Peyer's patch (tissue), 4 donors: ENCODE data around the gene TH. TPM values are rescaled to one million over a fixed set of nuclear protein-coding genes. Genes with fewer than 3 reads are reported as not detected.

ENCODE experiments used
- DNase-seq, 3 donors: peaks; one replicate each; pipeline ENCODE4 v3.0.0-alpha.2; 2017 to 2019
- H3K27ac ChIP-seq, 4 donors: fragments of 200-600 bp; sonication (generic); one replicate each; pipeline ENCODE4 v1.5.1; 2016 to 2019
- H3K27me3 ChIP-seq, 2 donors: fragments of 200-600 bp; sonication (generic); one replicate each; pipeline ENCODE4 v1.5.1; 2019
- H3K36me3 ChIP-seq, 3 donors: fragments of 200-600 bp; sonication (generic); one replicate each; pipeline ENCODE4 v1.5.1; 2016 to 2019
- H3K4me1 ChIP-seq, 4 donors: fragments of 200-600 bp; sonication (generic); one replicate each; pipeline ENCODE4 v1.5.1; 2016 to 2019
- H3K4me3 ChIP-seq, 4 donors: fragments of 200-600 bp; sonication (generic); 1 replicate in 3 of 4; 2 replicates in 1 of 4; pipeline ENCODE4 v1.5.1; 2016 to 2019; ENCODE audit warnings: mild to moderate bottlenecking in 1 of 4
- H3K9me3 ChIP-seq, 4 donors: fragments of 200-600 bp; sonication (generic); one replicate each; pipeline ENCODE4 v1.5.1; 2016 to 2019; ENCODE audit warnings: mild to moderate bottlenecking in 1 of 4
- CTCF ChIP-seq, 6 experiments: fragments of 450-650 bp in 4 of 6; fragments of 200-600 bp in 2 of 6; sonication (generic) in 1 of 6; IDR thresholded peaks; one replicate each; pipeline ENCODE4 v1.5.1; 2017 to 2019; ENCODE audit warnings: antibody characterized with exemption in 6 of 6, mild to moderate bottlenecking in 3 of 6, moderate library complexity in 1 of 6
- POLR2A ChIP-seq, 2 donors: fragments of 450-650 bp; IDR thresholded peaks; one replicate each; pipeline ENCODE4 v1.5.1; 2017; ENCODE audit warnings: antibody characterized with exemption in 2 of 2, mild to moderate bottlenecking in 2 of 2, moderate library complexity in 2 of 2
- total RNA-seq, 4 donors: library from RNA; depleted of rRNA; stranded (reverse); fragments of >200 nt; gene quantifications; one replicate each; pipeline ENCODE4 v1.1.0, GENCODE V29; 2016

TH gene
- total RNA-seq, 4 donors from 2014 or later: 1.7 TPM; not detected in 3

DNA sequence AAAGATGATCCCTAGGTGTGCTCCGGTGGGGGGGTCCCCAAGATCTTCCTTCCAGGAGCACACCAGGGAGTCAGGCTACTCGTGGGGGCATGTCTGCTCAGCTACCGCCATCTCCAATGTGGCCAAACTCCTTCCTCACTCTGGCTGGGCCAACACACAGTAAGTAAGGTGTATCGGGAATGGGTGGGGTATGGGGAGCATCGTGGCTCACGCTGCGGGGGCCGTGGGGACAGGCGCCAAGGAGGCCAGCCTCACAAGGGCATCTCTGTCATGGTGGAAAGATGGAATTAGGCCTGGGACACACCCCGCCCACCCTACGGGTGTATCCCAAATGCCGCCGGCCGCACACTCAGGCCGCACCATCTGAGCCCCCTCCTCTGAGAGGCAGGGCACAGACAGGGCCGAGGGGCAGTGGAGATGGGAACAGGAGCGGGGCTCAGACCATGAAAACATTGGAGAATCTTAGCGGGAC lies 40.7 kb downstream of the TH start:
- no peak for DNase-seq

GRCh38 chr11:2129699-2130366 lies 41.8 kb downstream of the TH start:
- Histone ChIP-seq H3K9me3 (no peaks in the 10 kb centered on the region), H3K4me3 (no peak overlapping the region), H3K27me3 (no peaks in the 10 kb centered on the region), H3K36me3 (no peaks in the 10 kb centered on the region), H3K27ac (no peak overlapping the region), H3K4me1 (no peaks in the 10 kb centered on the region)
- no peak for DNase-seq
- TF ChIP-seq CTCF (IDR thresholded peaks at IDR 0.05): no peak
- TF ChIP-seq POLR2A (IDR thresholded peaks at IDR 0.05): no peak

More for the DNA sequence above, 40.7 kb downstream of the TH start:
- Histone ChIP-seq H3K36me3 (no peaks in the 10 kb centered on the region), H3K9me3 (no peaks in the 10 kb centered on the region), H3K27ac (no peak overlapping the region), H3K27me3 (no peaks in the 10 kb centered on the region), H3K4me1 (no peaks in the 10 kb centered on the region), H3K4me3 (no peak overlapping the region)
- TF ChIP-seq POLR2A (IDR thresholded peaks at IDR 0.05): no peak
- TF ChIP-seq CTCF (IDR thresholded peaks at IDR 0.05): no peak

DNA sequence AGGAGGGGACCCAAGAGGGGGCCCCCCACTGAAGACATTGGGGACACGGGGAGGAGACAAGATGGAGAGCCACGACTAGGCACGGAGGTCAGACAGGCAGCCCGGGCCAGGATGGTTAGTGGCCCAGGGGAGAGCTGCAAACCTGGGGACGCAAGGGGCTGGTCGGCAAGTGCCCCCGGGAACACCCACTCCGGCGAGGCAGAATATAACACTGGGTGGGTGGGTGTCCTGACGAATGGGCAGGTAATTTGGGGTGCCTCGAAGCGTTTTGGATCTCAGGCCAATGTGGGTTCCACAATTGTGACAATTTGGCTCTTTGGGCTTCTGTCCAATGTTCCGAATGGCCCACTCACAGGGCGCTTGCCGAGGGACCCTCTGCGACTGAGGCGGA lies 42.3 kb downstream of the TH start:
- Histone ChIP-seq H3K4me3 (no peak overlapping the region), H3K9me3 (no peaks in the 10 kb centered on the region), H3K4me1 (no peaks in the 10 kb centered on the region), H3K36me3 (no peaks in the 10 kb centered on the region), H3K27me3 (no peaks in the 10 kb centered on the region), H3K27ac (no peak overlapping the region)
- DNase-seq: no peak
- no peak for TF ChIP-seq POLR2A (IDR thresholded peaks at IDR 0.05)
- TF ChIP-seq CTCF (IDR thresholded peaks at IDR 0.05): no peak

DNA sequence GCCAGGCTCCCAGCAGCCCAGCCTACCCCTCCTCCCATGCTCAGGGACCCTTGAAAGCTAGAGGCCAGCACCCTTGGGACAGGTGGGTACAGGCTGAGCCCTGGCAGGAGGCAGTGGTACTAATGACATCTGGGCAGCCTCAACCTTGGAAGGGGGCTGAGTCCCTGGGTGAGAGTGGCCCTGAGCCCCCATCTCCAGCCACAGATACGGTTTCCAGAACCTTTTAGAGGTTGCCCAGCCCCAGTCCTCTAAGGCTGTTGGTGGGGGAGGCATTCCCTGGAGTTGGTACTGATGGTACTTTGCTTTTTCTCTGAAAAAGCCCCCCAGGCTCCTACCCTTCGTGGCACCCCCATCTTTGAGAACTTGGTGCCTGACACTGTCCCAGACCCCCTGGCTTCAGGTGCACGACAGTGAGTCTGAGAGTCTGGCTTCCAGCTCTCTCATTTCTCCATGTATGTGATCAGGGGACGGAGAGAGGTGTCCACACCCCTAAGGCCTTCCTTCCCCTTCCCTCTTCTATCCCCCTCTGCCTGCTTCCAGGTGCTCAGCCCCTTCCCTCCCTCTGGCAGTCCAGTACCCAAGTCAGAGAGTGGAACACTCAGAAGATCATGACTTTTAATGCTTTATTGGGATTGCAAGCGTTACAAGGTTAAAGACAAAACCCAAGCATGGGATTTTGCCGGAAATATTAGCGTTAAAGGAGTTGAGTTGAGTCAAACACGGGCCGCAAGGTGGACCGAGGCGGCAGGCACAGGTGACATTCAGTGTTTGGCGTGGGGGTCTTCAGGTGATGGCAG lies 42.9 kb downstream of the TH start:
- DNase-seq: no peak
- TF ChIP-seq POLR2A (IDR thresholded peaks at IDR 0.05): no peak
- TF ChIP-seq CTCF (IDR thresholded peaks at IDR 0.05): no peak
- no peaks in the 10 kb centered on the region for H3K36me3 ChIP-seq
- H3K27ac ChIP-seq: no peak overlapping the region
- H3K4me3 ChIP-seq: no peak overlapping the region
- H3K4me1 ChIP-seq: no peaks in the 10 kb centered on the region
- H3K27me3 ChIP-seq: no peaks in the 10 kb centered on the region
- H3K9me3 ChIP-seq: no peaks in the 10 kb centered on the region

- Histone ChIP-seq H3K36me3 (no peaks in the 10 kb centered on the region), H3K4me1 (no peaks in the 10 kb centered on the region), H3K4me3 (no peak overlapping the region), H3K27ac (no peak overlapping the region), H3K9me3 (no peaks in the 10 kb centered on the region), H3K27me3 (no peaks in the 10 kb centered on the region)
- DNase-seq: no peak
- TF ChIP-seq CTCF (IDR thresholded peaks at IDR 0.05) (no peak), POLR2A (IDR thresholded peaks at IDR 0.05) (no peak)
These were observed 43.5 kb downstream of the TH start for GRCh38 chr11:2128130-2128510.
